ENCODE results near the gene HOXC12. TPM values are rescaled to one million over a fixed set of nuclear protein-coding genes. Genes with fewer than 3 reads are reported as not detected.

The HOXC12 gene
- total and polyA plus RNA-seq, 2 of the 8 experiments (the other 6 are each of a cell fraction or from before 2014, with no cell fraction given) = not detected

- TF ChIP-seq GABPA (IDR thresholded peaks at IDR 0.05; ENCODE audit: borderline replicate concordance, insufficient read depth, low read length) = no peak
- TF ChIP-seq CREB1 (IDR thresholded peaks at IDR 0.05) = no peak
- no peak for TF ChIP-seq TCF12 (IDR thresholded peaks at IDR 0.05; ENCODE audit: low read depth, low read length)
- TF ChIP-seq KDM1A (IDR thresholded peaks at IDR 0.05; ENCODE audit: borderline replicate concordance, low read length) = no peak
- TF ChIP-seq SIN3A (conservative IDR thresholded peaks at IDR 0.05 in 1 of 2, IDR thresholded peaks at IDR 0.05 in 1 of 2; ENCODE audit: low read depth in 1 of 2, low read length in 2 of 2) = no peak
- peak; percentile 29; the same call in 1 of the 2 replicates for TF ChIP-seq CBX8 (IDR thresholded peaks at IDR 0.05; ENCODE audit: borderline replicate concordance, low read depth, low read length)
- TF ChIP-seq BCL11A (IDR thresholded peaks at IDR 0.05; ENCODE audit: low read depth in 2 of 2, low read length in 2 of 2) = no peak
- TF ChIP-seq CEBPB (IDR thresholded peaks at IDR 0.05; ENCODE audit: low read depth, low read length) = no peak
- TF ChIP-seq SIRT6 (IDR thresholded peaks at IDR 0.05; ENCODE audit: low read length) = no peak
- TF ChIP-seq POLR2A (IDR thresholded peaks at IDR 0.05; ENCODE audit: control extremely low read depth in 1 of 2, low read depth in 2 of 2, low read length in 2 of 2) = no peak
- no peak for TF ChIP-seq E2F6 (IDR thresholded peaks at IDR 0.05)
Observed at GRCh38 chr12:53961025-53961761, 6.5 kb downstream of the HOXC12 start (continued).

All from H1 (cell line).